Nephron (organoid): ENCODE measurements around the gene PTPRT.

Experiments used
- H3K27ac Mint-ChIP-seq, 3 experiments: 2 replicates each; pipeline ENCODE4 v1.8.0; 2020; ENCODE audit warnings: mixed read lengths in 3 of 3, mild to moderate bottlenecking in 2 of 3, moderate library complexity in 1 of 3
- H3K27me3 Mint-ChIP-seq: 2 replicates; pipeline ENCODE4 v1.8.0; 2021; ENCODE audit warnings: low read depth, mild to moderate bottlenecking, moderate library complexity, mixed read lengths
- H3K36me3 Mint-ChIP-seq: 2 replicates; pipeline ENCODE4 v1.8.0; 2020; ENCODE audit warnings: low read depth, mixed read lengths
- H3K4me1 Mint-ChIP-seq: 2 replicates; pipeline ENCODE4 v1.8.0; 2020; ENCODE audit warnings: mixed read lengths
- H3K4me3 Mint-ChIP-seq, 3 experiments: 2 replicates each; pipeline ENCODE4 v1.8.0; 2020; ENCODE audit warnings: mild to moderate bottlenecking in 3 of 3, mixed read lengths in 3 of 3, moderate library complexity in 2 of 3
- H3K9me3 Mint-ChIP-seq: 2 replicates; pipeline ENCODE4 v1.8.0; 2020; ENCODE audit warnings: mixed read lengths
- TF ChIP-seq, protein P1 (sequence below), 3 experiments: fragments of 200-600 bp; sonication (generic); IDR thresholded peaks; one replicate each; pipeline ENCODE4 v1.5.0; 2021; ENCODE audit warnings: antibody characterized with exemption in 3 of 3; ENCODE audit not compliant: unreplicated experiment in 3 of 3

PTPRT gene

DNA sequence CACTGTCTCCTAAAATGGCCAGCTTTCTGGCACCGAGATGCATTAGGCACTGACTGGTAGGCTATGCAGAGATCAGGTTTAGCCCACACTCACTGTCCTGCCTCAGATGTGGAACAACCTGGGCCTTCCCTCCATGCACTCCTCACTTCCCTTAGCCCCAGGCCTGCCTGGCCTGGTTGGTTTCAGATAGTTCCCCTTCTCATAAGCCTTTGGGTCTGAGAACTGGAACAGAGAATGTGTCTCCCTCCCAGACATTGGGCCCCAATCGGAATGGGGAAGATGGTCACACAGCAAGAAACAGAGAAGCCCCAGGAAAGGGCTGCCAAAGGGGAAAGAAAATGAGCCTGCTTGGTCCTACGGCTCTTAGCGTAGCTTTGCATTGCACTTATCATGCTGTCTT lies 809.4 kb downstream of the PTPRT start:
- no peak overlapping the region for H3K27ac Mint-ChIP-seq
- TF ChIP-seq, protein P1, sequence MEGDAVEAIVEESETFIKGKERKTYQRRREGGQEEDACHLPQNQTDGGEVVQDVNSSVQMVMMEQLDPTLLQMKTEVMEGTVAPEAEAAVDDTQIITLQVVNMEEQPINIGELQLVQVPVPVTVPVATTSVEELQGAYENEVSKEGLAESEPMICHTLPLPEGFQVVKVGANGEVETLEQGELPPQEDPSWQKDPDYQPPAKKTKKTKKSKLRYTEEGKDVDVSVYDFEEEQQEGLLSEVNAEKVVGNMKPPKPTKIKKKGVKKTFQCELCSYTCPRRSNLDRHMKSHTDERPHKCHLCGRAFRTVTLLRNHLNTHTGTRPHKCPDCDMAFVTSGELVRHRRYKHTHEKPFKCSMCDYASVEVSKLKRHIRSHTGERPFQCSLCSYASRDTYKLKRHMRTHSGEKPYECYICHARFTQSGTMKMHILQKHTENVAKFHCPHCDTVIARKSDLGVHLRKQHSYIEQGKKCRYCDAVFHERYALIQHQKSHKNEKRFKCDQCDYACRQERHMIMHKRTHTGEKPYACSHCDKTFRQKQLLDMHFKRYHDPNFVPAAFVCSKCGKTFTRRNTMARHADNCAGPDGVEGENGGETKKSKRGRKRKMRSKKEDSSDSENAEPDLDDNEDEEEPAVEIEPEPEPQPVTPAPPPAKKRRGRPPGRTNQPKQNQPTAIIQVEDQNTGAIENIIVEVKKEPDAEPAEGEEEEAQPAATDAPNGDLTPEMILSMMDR (IDR thresholded peaks at IDR 0.05; ENCODE audit: unreplicated experiment in 3 of 3) = no peak
- H3K36me3 Mint-ChIP-seq = no peaks in the 10 kb centered on the region
- H3K9me3 Mint-ChIP-seq = peaks cover 2% of the 10 kb centered on the region
- no peaks in the 10 kb centered on the region for H3K4me1 Mint-ChIP-seq
- no peak overlapping the region for H3K4me3 Mint-ChIP-seq
- peaks cover 14% of the 10 kb centered on the region for H3K27me3 Mint-ChIP-seq

DNA sequence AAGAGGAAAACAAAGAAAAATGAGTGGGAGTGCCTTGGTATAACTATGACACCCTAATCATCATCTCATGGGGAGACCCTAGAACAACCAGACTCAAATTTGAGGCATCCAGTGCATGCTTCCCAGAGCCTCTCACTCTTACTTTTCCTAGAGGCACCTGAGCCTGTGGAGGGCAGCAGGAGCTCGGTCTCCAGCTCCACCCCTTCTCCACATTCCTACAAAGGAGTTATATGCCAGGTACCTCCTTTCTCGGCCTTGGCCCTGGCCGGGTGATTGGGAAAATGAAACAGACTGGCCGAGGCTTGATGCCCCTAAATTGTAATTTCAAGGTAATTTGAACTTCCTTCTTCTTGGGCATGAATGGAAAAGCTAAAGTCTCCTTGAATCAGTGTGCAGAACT lies 810.3 kb downstream of the PTPRT start:
- TF ChIP-seq, protein P1 (IDR thresholded peaks at IDR 0.05; ENCODE audit: unreplicated experiment in 3 of 3) = no peak
- no peaks in the 10 kb centered on the region for H3K36me3 Mint-ChIP-seq
- H3K4me1 Mint-ChIP-seq = no peaks in the 10 kb centered on the region
- no peak overlapping the region for H3K4me3 Mint-ChIP-seq
- no peak overlapping the region for H3K27ac Mint-ChIP-seq
- H3K9me3 Mint-ChIP-seq = no peaks in the 10 kb centered on the region
- peaks cover 18% of the 10 kb centered on the region for H3K27me3 Mint-ChIP-seq

DNA sequence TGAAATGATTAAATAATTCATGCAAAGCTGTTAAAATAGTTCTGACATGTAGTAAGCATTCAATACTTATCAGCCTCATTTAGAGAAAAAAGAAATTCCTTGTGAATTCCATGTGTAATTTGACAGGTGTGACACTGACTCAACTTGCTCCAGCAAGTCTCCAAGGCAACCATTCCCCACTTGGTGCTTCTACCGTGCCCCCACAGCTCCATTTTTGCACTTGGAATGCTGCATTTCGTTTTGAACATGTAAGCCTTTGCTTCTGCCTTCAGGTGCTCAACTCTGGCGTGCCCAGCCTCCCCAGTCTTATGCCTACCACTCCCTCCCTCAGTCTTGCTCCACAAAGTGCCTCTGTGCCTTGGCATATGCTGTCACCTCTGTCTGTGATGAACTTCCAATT lies 810.9 kb downstream of the PTPRT start:
- H3K4me3 Mint-ChIP-seq = no peak overlapping the region
- TF ChIP-seq, protein P1 (IDR thresholded peaks at IDR 0.05; ENCODE audit: unreplicated experiment in 3 of 3) = no peak
- H3K36me3 Mint-ChIP-seq = no peaks in the 10 kb centered on the region
- H3K4me1 Mint-ChIP-seq = no peaks in the 10 kb centered on the region
- peaks cover 18% of the 10 kb centered on the region for H3K27me3 Mint-ChIP-seq
- no peaks in the 10 kb centered on the region for H3K9me3 Mint-ChIP-seq
- H3K27ac Mint-ChIP-seq = no peak overlapping the region

DNA sequence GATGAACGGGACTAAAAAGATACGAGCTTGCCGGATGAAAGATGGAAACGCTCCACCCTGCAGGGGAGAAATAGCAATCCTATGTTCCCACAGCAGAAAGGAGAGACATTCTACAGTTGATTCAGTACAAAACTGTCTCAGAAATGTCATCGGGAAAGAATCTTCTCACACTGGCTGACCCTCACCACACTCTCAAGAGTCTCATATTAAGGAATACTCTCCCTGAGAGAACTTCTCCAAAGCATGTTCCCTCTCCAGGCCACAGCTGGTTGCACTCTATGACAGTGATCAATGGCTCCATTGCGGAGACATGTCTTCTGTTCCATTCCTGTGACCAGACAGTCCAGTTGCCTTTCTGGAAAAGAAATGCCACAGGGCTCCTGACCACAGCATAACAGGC lies 813.6 kb downstream of the PTPRT start:
- H3K9me3 Mint-ChIP-seq = no peaks in the 10 kb centered on the region
- no peak overlapping the region for H3K4me3 Mint-ChIP-seq
- peaks cover 12% of the 10 kb centered on the region for H3K27me3 Mint-ChIP-seq
- no peaks in the 10 kb centered on the region for H3K36me3 Mint-ChIP-seq
- no peaks in the 10 kb centered on the region for H3K4me1 Mint-ChIP-seq
- H3K27ac Mint-ChIP-seq = no peak overlapping the region
- TF ChIP-seq, protein P1 (IDR thresholded peaks at IDR 0.05; ENCODE audit: unreplicated experiment in 3 of 3) = no peak

DNA sequence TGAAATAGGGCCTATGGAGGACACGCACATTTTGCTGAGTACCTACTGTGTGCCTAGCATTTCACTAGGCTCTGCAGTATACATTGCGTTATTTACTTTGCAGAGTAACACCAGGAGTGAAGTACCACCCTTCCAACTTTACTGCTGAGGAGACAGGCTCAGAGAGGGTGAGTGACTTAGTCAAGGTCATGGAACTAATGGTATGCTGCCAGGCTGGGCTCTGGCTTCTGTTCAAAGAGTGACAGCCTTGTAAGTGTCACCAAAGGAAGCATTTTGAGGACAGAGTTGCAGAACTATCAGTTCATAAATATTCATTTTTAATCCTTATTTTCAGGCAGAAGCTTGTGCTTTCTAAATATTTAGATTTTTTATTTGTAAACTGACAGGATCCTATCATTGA lies 816.7 kb downstream of the PTPRT start:
- Mint-ChIP-seq H3K27ac (no peak overlapping the region), H3K4me1 (no peaks in the 10 kb centered on the region), H3K36me3 (no peaks in the 10 kb centered on the region), H3K27me3 (peaks cover 23% of the 10 kb centered on the region), H3K4me3 (no peak overlapping the region), H3K9me3 (no peaks in the 10 kb centered on the region)
- TF ChIP-seq, protein P1 (IDR thresholded peaks at IDR 0.05; ENCODE audit: unreplicated experiment in 3 of 3) = no peak

DNA sequence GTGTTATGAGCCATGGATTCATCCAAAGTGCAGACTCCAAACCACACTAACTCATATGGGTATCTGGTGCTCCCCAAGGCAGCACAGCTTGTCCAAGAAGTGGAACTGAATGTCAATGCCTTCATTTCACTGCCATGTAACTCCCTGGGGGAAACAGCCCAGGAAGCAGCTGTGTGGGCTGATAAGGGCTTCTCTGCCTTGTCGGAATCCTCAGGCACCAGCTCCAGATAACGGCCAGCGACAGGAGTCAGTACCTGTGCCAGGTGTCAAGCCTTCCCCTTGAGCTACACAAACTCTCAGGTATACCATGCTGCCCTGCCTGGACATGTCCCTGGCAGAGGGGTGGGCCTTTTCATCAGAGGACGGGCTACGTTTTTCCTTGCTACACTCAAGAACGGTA lies 819.6 kb downstream of the PTPRT start:
- H3K27me3 Mint-ChIP-seq = peaks cover 37% of the 10 kb centered on the region
- peaks cover 5% of the 10 kb centered on the region for H3K4me1 Mint-ChIP-seq
- H3K9me3 Mint-ChIP-seq = no peaks in the 10 kb centered on the region
- no peak overlapping the region for H3K4me3 Mint-ChIP-seq
- H3K27ac Mint-ChIP-seq = no peak overlapping the region
- TF ChIP-seq, protein P1 (IDR thresholded peaks at IDR 0.05; ENCODE audit: unreplicated experiment in 3 of 3) = no peak
- H3K36me3 Mint-ChIP-seq = no peaks in the 10 kb centered on the region
